MCF 10A (cell line): ENCODE data around the gene HOXA6. TPM values are rescaled to one million over a fixed set of nuclear protein-coding genes. Genes with fewer than 3 reads are reported as not detected.

Source experiments
- BruUV-seq: library from RNA; stranded (reverse); fragments of 400-500 nt; replicated peaks from 2 replicates; lab custom pipeline; 2021; lab: Mats Ljungman, UMichigan
- CTCF ChIA-PET: fragments of 300-600 bp; sonication (Branson Sonifier 250); formaldehyde crosslinking; extraction: SDS; loops from one replicate; lab custom pipeline; 2021; ENCODE audit warnings: antibody characterized with exemption, inconsistent platforms; lab: Yijun Ruan, JAX
- POLR2A ChIA-PET: fragments of 300-600, 350-650 bp; sonication (Branson Sonifier 250); formaldehyde crosslinking; extraction: SDS; loops from one replicate; lab custom pipeline; 2020; ENCODE audit warnings: antibody characterized with exemption, inconsistent platforms; lab: Yijun Ruan, JAX
- DNase-seq: peaks from one replicate; pipeline ENCODE4 v3.0.0-alpha.2; 2018; ENCODE audit not compliant: unreplicated experiment
- H3K27ac Mint-ChIP-seq: one replicate; pipeline ENCODE4 v1.8.0; 2022; ENCODE audit warnings: mild to moderate bottlenecking, low read depth, mixed read lengths; ENCODE audit not compliant: unreplicated experiment
- H3K27me3 Mint-ChIP-seq: one replicate; pipeline ENCODE4 v1.8.0; 2022; ENCODE audit warnings: mixed read lengths; ENCODE audit not compliant: insufficient read depth, unreplicated experiment
- H3K36me3 Mint-ChIP-seq: one replicate; pipeline ENCODE4 v1.8.0; 2022; ENCODE audit warnings: mild to moderate bottlenecking, moderate library complexity, mixed read lengths; ENCODE audit not compliant: insufficient read depth, unreplicated experiment
- H3K4me1 Mint-ChIP-seq: one replicate; pipeline ENCODE4 v1.8.0; 2022; ENCODE audit warnings: mixed read lengths; ENCODE audit not compliant: insufficient read depth, unreplicated experiment
- H3K4me3 Mint-ChIP-seq: one replicate; pipeline ENCODE4 v1.8.0; 2022; ENCODE audit warnings: mild to moderate bottlenecking, moderate library complexity, mixed read lengths; ENCODE audit not compliant: unreplicated experiment
- H3K9me3 Mint-ChIP-seq: one replicate; pipeline ENCODE4 v1.8.0; 2022; ENCODE audit warnings: mixed read lengths; ENCODE audit not compliant: unreplicated experiment
- CTCF ChIP-seq: fragments of 200-600 bp; IDR thresholded peaks from one replicate; pipeline ENCODE4 v1.8.0; 2022; ENCODE audit warnings: antibody characterized with exemption, mild to moderate bottlenecking; ENCODE audit not compliant: unreplicated experiment
- intact Hi-C: fragments of 100-400 bp; cut with micrococcal nuclease; formaldehyde crosslinking; loops from 2 replicates; pipeline ENCODE4 v1.14.1; 2022
- total RNA-seq: library from RNA; stranded (reverse); gene quantifications from 2 replicates; pipeline ENCODE4 v1.2.3, GENCODE V29; 2022

HOXA6 gene
- total RNA-seq, 1 experiment from 2014 or later, result 0.96 TPM

GRCh38 chr7:27142580-27143022 is 5.0 kb downstream of the HOXA6 start:
- intact Hi-C loops, result loop anchor here (1.0 to 5.0 kb wide), 6 partner anchors 456 to 940 kb away; partner anchors contain the start of genes CBX3 and HNRNPA2B1
- POLR2A ChIA-PET, result interaction anchor here (1.0 to 7.2 kb wide), 29 partner anchors 7 to 1055 kb away, joined by 3 to 459 read pairs (median 13); partner anchors contain the start of genes CBX3, HOXA1, HOXA4 and HOXA7
- peak overlapping the region; percentile 100 for H3K4me3 Mint-ChIP-seq
- no peaks in the 10 kb centered on the region for H3K9me3 Mint-ChIP-seq
- DNase-seq, result peak; percentile 47
- H3K4me1 Mint-ChIP-seq, result peaks cover 34% of the 10 kb centered on the region
- TF ChIP-seq CTCF, result no peak
- H3K27me3 Mint-ChIP-seq, result no peaks in the 10 kb centered on the region
- no TSS peak for BruUV-seq
- CTCF ChIA-PET, result interaction anchor here (0.9 to 6.7 kb wide), 14 partner anchors 15 to 1059 kb away, joined by 3 to 190 read pairs (median 6); no protein-coding TSS in a partner anchor
- H3K27ac Mint-ChIP-seq, result peak overlapping the region; percentile 99
- H3K36me3 Mint-ChIP-seq, result peaks cover 29% of the 10 kb centered on the region

- intact Hi-C loops, result loop anchor here (5.0 kb wide), 3 partner anchors 475 to 940 kb away; partner anchors contain the start of genes CBX3 and HNRNPA2B1
- ChIA-PET CTCF (interaction anchor here (0.7 to 6.7 kb wide), 15 partner anchors 20 to 773 kb away, joined by 3 to 190 read pairs (median 6); no protein-coding TSS in a partner anchor), POLR2A (interaction anchor here (0.6 to 7.2 kb wide), 25 partner anchors 8 to 1216 kb away, joined by 3 to 459 read pairs (median 13); partner anchors contain the start of genes HNRNPA2B1, HOXA1, HOXA4 and HOXA9)
- Mint-ChIP-seq H3K27me3 (no peaks in the 10 kb centered on the region), H3K4me1 (peaks cover 36% of the 10 kb centered on the region), H3K9me3 (no peaks in the 10 kb centered on the region), H3K36me3 (peaks cover 29% of the 10 kb centered on the region), H3K4me3 (peak overlapping the region; percentile 100), H3K27ac (peak overlapping the region; percentile 99)
- no TSS peak for BruUV-seq
- peak; percentile 79 for DNase-seq
- TF ChIP-seq CTCF, result peak; percentile 23
Measured at GRCh38 chr7:27141923-27142579, 5.5 kb downstream of the HOXA6 start.

- Mint-ChIP-seq H3K4me3 (peak overlapping the region; percentile 100), H3K9me3 (no peaks in the 10 kb centered on the region), H3K27me3 (no peaks in the 10 kb centered on the region), H3K27ac (peak overlapping the region; percentile 99), H3K36me3 (peaks cover 29% of the 10 kb centered on the region), H3K4me1 (peaks cover 37% of the 10 kb centered on the region)
- POLR2A ChIA-PET, result interaction anchor here (0.6 to 7.2 kb wide), 26 partner anchors 8 to 1216 kb away, joined by 3 to 459 read pairs (median 10); partner anchors contain the start of genes HNRNPA2B1, HOXA1, HOXA4 and HOXA9
- intact Hi-C loops, result loop anchor here (5.0 kb wide), 3 partner anchors 474 to 939 kb away; partner anchors contain the start of genes CBX3 and HNRNPA2B1
- CTCF ChIA-PET, result interaction anchor here (0.6 to 6.7 kb wide), 20 partner anchors 9 to 470 kb away, joined by 3 to 190 read pairs (median 5); no protein-coding TSS in a partner anchor
- BruUV-seq, result TSS peak; percentile 22
- peak; percentile 55 for DNase-seq
- TF ChIP-seq CTCF, result no peak
Measured at GRCh38 chr7:27141137-27141922, 6.2 kb downstream of the HOXA6 start.
